ENCODE measurements around the gene PIBF1.

GRCh38 chr13:72908416-72908815 lies 126.5 kb downstream of the PIBF1 start:
- TF ChIP-seq EZH2 (IDR thresholded peaks at IDR 0.05; ENCODE audit: low read length, unreplicated experiment) (no peak), CTCF (conservative IDR thresholded peaks at IDR 0.05; ENCODE audit: low read depth, low read length) (no peak)

Data from PC-3 (cell line).